GM12878 (cell line): ENCODE measurements around the gene SSMEM1.

Experiments
- ASH2L ChIP-seq: fragments of 300-600, 200-600 bp; sonication (generic); IDR thresholded peaks from 2 replicates; pipeline ENCODE4 v1.6.1; 2017; ENCODE audit warnings: low read depth, mild to moderate bottlenecking, borderline replicate concordance
- CTCF ChIP-seq, 3 experiments: IDR thresholded peaks in 2 of 3; conservative IDR thresholded peaks in 1 of 3; 2 replicates each; pipeline ENCODE4 v1.5.1; 2011; ENCODE audit warnings: low read depth in 3 of 3, low read length in 3 of 3, mild to moderate bottlenecking in 3 of 3, control low read depth in 2 of 3, moderate library complexity in 2 of 3, inconsistent platforms in 1 of 3, mixed read lengths in 1 of 3; ENCODE audit not compliant: control insufficient read depth in 2 of 3, insufficient read depth in 1 of 3; ENCODE audit errors: extremely low read depth in 1 of 3
- E2F4 ChIP-seq: IDR thresholded peaks from 2 replicates; pipeline ENCODE4 v1.6.1; 2012; ENCODE audit warnings: low read depth, low read length, improper control_type of control experiment
- EGR1 ChIP-seq, 2 experiments: IDR thresholded peaks; 1 replicate in 1 of 2; 2 replicates in 1 of 2; pipeline ENCODE4 v1.6.1; 2011 to 2012; ENCODE audit warnings: low read depth in 2 of 2, low read length in 2 of 2, borderline replicate concordance in 1 of 2, mild to moderate bottlenecking in 1 of 2, moderate library complexity in 1 of 2
- NR2C2 ChIP-seq: IDR thresholded peaks from 2 replicates; pipeline ENCODE4 v1.6.1; 2011; ENCODE audit warnings: borderline replicate concordance, low read depth; ENCODE audit not compliant: control insufficient read depth, insufficient read length
- POLR2A ChIP-seq: IDR thresholded peaks from 2 replicates; pipeline ENCODE4 v1.6.1; 2011; ENCODE audit warnings: low read depth, mild to moderate bottlenecking, low read length
- SMC3 ChIP-seq: IDR thresholded peaks from 2 replicates; pipeline ENCODE4 v1.6.1; 2011; ENCODE audit warnings: low read length, improper control_type of control experiment, borderline replicate concordance
- SP1 ChIP-seq: IDR thresholded peaks from one replicate; pipeline ENCODE4 v1.6.1; 2011; ENCODE audit warnings: low read depth, low read length
- SRF ChIP-seq, 2 experiments: IDR thresholded peaks; 2 replicates each; pipeline ENCODE4 v1.6.1; 2011; ENCODE audit warnings: low read depth in 2 of 2, low read length in 2 of 2, mild to moderate bottlenecking in 1 of 2, moderate library complexity in 1 of 2
- USF2 ChIP-seq: IDR thresholded peaks from 2 replicates; pipeline ENCODE4 v1.6.1; 2011; ENCODE audit warnings: low read depth, low read length, improper control_type of control experiment, borderline replicate concordance

- TF ChIP-seq USF2 = no peak
- TF ChIP-seq POLR2A = no peak
- no peak for TF ChIP-seq ASH2L
- TF ChIP-seq CTCF (IDR thresholded peaks at IDR 0.05 in 2 of 3, conservative IDR thresholded peaks at IDR 0.05 in 1 of 3; ENCODE audit: control insufficient read depth in 2 of 3, extremely low read depth in 1 of 3, insufficient read depth in 1 of 3, low read depth in 3 of 3, low read length in 3 of 3) = no peak
- TF ChIP-seq E2F4 = no peak
- TF ChIP-seq EGR1 (IDR thresholded peaks at IDR 0.05; ENCODE audit: borderline replicate concordance in 1 of 2, low read depth in 2 of 2, low read length in 2 of 2) = no peak
- no peak for TF ChIP-seq SMC3
- TF ChIP-seq NR2C2 = no peak
- TF ChIP-seq SRF (IDR thresholded peaks at IDR 0.05; ENCODE audit: low read depth in 2 of 2, low read length in 2 of 2) = no peak
- no peak for TF ChIP-seq SP1
Measured at GRCh38 chr7:130187360-130187759, 20.3 kb upstream of the SSMEM1 start.
